Common myeloid progenitor, CD34-positive (primary cell): ENCODE data around the gene KCNJ18.
"Not testable (repeated sequence)": the region's sequence is repeated elsewhere in the genome, so short reads cannot be mapped to it uniquely, and the experiment has no call there.

ENCODE experiments used
- CTCF ChIA-PET: fragments of 350-600 bp; sonication (Branson Sonifier 250); formaldehyde crosslinking; loops from one replicate; lab custom pipeline; 2021; ENCODE audit warnings: antibody characterized with exemption; lab: Charles Lee
- POLR2A ChIA-PET: fragments of 350-600 bp; sonication (Branson Sonifier 250); formaldehyde crosslinking; loops from one replicate; lab custom pipeline; 2021; ENCODE audit warnings: antibody characterized with exemption; lab: Charles Lee
- DNase-seq, 3 donors: peaks; one replicate each; pipeline versions ENCODE4 v3.0.0 to v3.0.0-alpha.2; 2013
- H3K27ac ChIP-seq, 2 experiments: 1 replicate in 1 of 2; 2 replicates in 1 of 2; pipeline ENCODE4 v1.7.0; 2013; ENCODE audit warnings: inconsistent platforms in 2 of 2, low read length in 2 of 2, mild to moderate bottlenecking in 2 of 2, low read depth in 1 of 2, moderate library complexity in 1 of 2; ENCODE audit not compliant: severe bottlenecking in 2 of 2, insufficient read depth in 1 of 2, poor library complexity in 1 of 2
- H3K27me3 ChIP-seq, 5 experiments: replicated peaks in 2 of 5; 1 replicate in 3 of 5; 2 replicates in 2 of 5; pipeline versions ENCODE4 v1.6.1 to v1.7.0; 2013; ENCODE audit warnings: low read length in 4 of 5, mild to moderate bottlenecking in 2 of 5, moderate library complexity in 2 of 5, inconsistent platforms in 1 of 5; ENCODE audit not compliant: insufficient read depth in 5 of 5, control insufficient read depth in 4 of 5
- H3K36me3 ChIP-seq, 4 experiments: 1 replicate in 2 of 4; 2 replicates in 2 of 4; pipeline versions ENCODE4 v1.6.1 to v1.7.0; 2013; ENCODE audit warnings: low read length in 3 of 4, control low read depth in 1 of 4, mild to moderate bottlenecking in 1 of 4; ENCODE audit not compliant: control insufficient read depth in 4 of 4, insufficient read depth in 4 of 4
- H3K4me1 ChIP-seq, 4 experiments: 1 replicate in 3 of 4; 2 replicates in 1 of 4; pipeline versions ENCODE4 v1.6.1 to v1.7.1; 2013; ENCODE audit warnings: low read length in 3 of 4, mild to moderate bottlenecking in 3 of 4, control low read depth in 1 of 4, inconsistent platforms in 1 of 4, moderate library complexity in 1 of 4; ENCODE audit not compliant: control insufficient read depth in 4 of 4, insufficient read depth in 4 of 4; ENCODE audit errors: control extremely low read depth in 1 of 4
- H3K4me3 ChIP-seq, 7 experiments: 1 replicate in 4 of 7; 2 replicates in 3 of 7; pipeline versions ENCODE4 v1.5.1 to v1.7.0; 2013; ENCODE audit warnings: mild to moderate bottlenecking in 7 of 7, low read length in 6 of 7, moderate library complexity in 6 of 7, inconsistent platforms in 2 of 7, low read depth in 2 of 7, control low read depth in 1 of 7; ENCODE audit not compliant: insufficient read depth in 4 of 7, control insufficient read depth in 1 of 7; ENCODE audit errors: extremely low read depth in 1 of 7
- H3K9me3 ChIP-seq, 5 experiments: 1 replicate in 4 of 5; 2 replicates in 1 of 5; pipeline versions ENCODE4 v1.6.1 to v1.7.1; 2013; ENCODE audit warnings: low read length in 4 of 5, mild to moderate bottlenecking in 2 of 5, inconsistent platforms in 1 of 5, low read depth in 1 of 5, moderate library complexity in 1 of 5; ENCODE audit not compliant: control insufficient read depth in 4 of 5, insufficient read depth in 2 of 5; ENCODE audit errors: control extremely low read depth in 1 of 5
- WGBS: methylation state at CpG from one replicate; pipeline ENCODE4 v1.1.5; 2013; ENCODE audit not compliant: insufficient coverage; 5-methylcytosine and 5-hydroxymethylcytosine counted together

The KCNJ18 gene

DNA sequence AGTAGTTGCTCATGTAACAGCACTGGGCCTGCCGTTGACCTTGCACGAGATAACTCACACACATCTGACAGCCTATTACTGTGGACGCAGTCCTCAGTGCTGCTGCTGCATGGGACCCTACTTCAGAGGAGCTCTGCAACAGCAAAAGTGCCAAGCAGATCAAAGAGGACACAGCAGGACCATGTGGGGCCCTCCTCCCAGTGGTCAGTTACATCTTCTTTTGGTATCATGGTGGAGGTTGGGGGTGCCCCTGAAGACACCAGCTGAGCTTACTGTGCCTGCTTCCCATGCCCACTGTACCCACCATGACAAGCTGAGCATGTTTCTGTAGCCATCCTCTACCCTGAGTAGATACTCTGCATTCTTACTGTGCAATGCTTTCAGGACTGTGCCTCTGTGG lies 41.6 kb downstream of the KCNJ18 start:
- no CpG with 5 or more reads among the region's 3 CpGs for WGBS
- POLR2A ChIA-PET, H3K4me1 ChIP-seq, H3K27ac ChIP-seq, H3K4me3 ChIP-seq, CTCF ChIA-PET, H3K27me3 ChIP-seq, H3K9me3 ChIP-seq, DNase-seq, H3K36me3 ChIP-seq: not testable (repeated sequence)

DNA sequence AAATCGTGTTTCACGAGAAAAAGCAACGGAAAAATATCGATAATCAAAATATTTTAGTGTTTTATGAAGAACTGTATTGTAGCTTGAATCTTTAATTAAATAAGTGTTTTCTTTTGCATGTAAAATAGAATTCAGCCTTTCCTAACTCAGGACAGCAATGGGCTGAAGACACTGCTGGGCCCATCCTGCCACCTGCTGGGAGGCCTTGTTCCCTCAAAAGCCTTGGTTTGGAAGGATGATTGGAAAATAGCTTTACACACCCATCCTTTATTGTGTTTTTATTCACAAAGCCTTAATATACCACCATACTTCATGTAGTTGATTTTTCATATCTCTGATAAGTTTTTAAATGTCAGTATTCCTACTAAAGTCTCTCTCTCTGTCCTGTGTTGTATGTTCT lies 43.5 kb downstream of the KCNJ18 start:
- H3K4me3 ChIP-seq, DNase-seq, H3K27ac ChIP-seq, POLR2A ChIA-PET, H3K27me3 ChIP-seq, H3K9me3 ChIP-seq, H3K36me3 ChIP-seq, H3K4me1 ChIP-seq, CTCF ChIA-PET: not testable (repeated sequence)
- WGBS = no CpG with 5 or more reads among the region's 4 CpGs

- CTCF ChIA-PET, DNase-seq, H3K36me3 ChIP-seq, H3K9me3 ChIP-seq, H3K4me1 ChIP-seq, H3K27ac ChIP-seq, POLR2A ChIA-PET, H3K27me3 ChIP-seq, H3K4me3 ChIP-seq: not testable (repeated sequence)
- WGBS = 100% methylated on average over 2 of the region's 23 CpGs
Measured at GRCh38 chr17:21737015-21737580, 44.8 kb downstream of the KCNJ18 start.

GRCh38 chr17:21738241-21738640 lies 45.9 kb downstream of the KCNJ18 start:
- H3K9me3 ChIP-seq, H3K36me3 ChIP-seq, H3K4me3 ChIP-seq, CTCF ChIA-PET, H3K27me3 ChIP-seq, DNase-seq, POLR2A ChIA-PET, H3K4me1 ChIP-seq, H3K27ac ChIP-seq: not testable (repeated sequence)
- no CpG with 5 or more reads among the region's 4 CpGs for WGBS

GRCh38 chr17:21738877-21739474 lies 46.7 kb downstream of the KCNJ18 start:
- CTCF ChIA-PET, H3K9me3 ChIP-seq, H3K27ac ChIP-seq, H3K36me3 ChIP-seq, DNase-seq, H3K4me3 ChIP-seq, H3K27me3 ChIP-seq, H3K4me1 ChIP-seq, POLR2A ChIA-PET: not testable (repeated sequence)
- no CpG with 5 or more reads among the region's 8 CpGs for WGBS

GRCh38 chr17:21739485-21739884 lies 47.2 kb downstream of the KCNJ18 start:
- not testable (repeated sequence) for H3K4me3 ChIP-seq

GRCh38 chr17:21740836-21741235 lies 48.5 kb downstream of the KCNJ18 start:
- CTCF ChIA-PET, H3K27me3 ChIP-seq, H3K4me1 ChIP-seq, H3K4me3 ChIP-seq, H3K27ac ChIP-seq, H3K9me3 ChIP-seq, POLR2A ChIA-PET, H3K36me3 ChIP-seq, DNase-seq: not testable (repeated sequence)
- no CpG with 5 or more reads among the region's 7 CpGs for WGBS

More at GRCh38 chr17:21739485-21739884, 47.2 kb downstream of the KCNJ18 start:
- CTCF ChIA-PET, POLR2A ChIA-PET, H3K36me3 ChIP-seq, DNase-seq, H3K4me1 ChIP-seq, H3K9me3 ChIP-seq, H3K27me3 ChIP-seq, H3K27ac ChIP-seq: not testable (repeated sequence)
- WGBS = no CpG with 5 or more reads among the region's 7 CpGs
